GM18526 (cell line): ENCODE results near the gene AP1M2.

Experiments
- POLR2A ChIP-seq: IDR thresholded peaks from 3 replicates; pipeline ENCODE4 v1.6.1; 2011; ENCODE audit not compliant: insufficient read length; ENCODE audit errors: extremely low read depth

AP1M2 gene

GRCh38 chr19:10537668-10538067, 49.4 kb downstream of the AP1M2 start:
- TF ChIP-seq POLR2A: no peak

DNA sequence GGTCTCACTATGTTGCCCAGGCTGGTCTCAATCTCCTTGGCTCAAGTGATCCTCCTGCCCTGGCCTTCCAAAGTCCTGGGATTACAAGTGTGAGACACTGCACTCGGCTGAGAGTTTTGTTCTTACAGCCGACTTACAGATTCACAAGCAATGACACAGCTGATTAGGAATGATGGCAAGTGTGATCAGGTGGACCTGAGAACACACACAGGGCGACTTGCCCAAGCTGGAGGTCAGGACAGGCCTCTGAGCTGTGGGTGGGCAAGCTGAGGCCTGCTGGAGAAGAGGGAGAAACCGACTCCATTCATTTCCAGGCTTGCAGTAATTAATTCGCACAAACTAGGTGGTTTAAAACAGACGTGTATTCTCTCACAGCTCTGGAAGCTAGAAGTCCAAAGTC, 51.5 kb downstream of the AP1M2 start:
- TF ChIP-seq POLR2A: no peak

GRCh38 chr19:10533646-10534386, 53.3 kb downstream of the AP1M2 start:
- no peak for TF ChIP-seq POLR2A

DNA sequence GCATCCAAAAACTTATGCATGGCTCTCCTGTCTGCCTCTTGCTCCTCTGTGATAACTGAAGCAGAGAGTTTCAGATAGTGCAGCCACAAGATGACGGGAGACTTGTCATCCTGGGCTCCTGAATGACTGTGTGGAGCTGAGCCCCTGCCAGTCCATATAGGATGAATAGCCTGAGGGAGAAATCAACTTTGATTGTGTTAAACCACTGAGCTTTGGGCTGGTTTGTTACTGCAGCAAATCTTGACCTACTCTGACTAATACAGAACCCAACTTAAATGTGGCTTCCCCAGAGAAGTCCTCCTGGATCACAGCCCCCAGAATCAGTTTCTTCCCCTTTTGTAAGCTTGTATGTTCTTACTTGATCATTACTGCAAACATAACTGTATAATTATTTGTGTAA, 54.7 kb downstream of the AP1M2 start:
- no peak for TF ChIP-seq POLR2A

GRCh38 chr19:10525636-10526035, 61.5 kb downstream of the AP1M2 start:
- TF ChIP-seq POLR2A: no peak

DNA sequence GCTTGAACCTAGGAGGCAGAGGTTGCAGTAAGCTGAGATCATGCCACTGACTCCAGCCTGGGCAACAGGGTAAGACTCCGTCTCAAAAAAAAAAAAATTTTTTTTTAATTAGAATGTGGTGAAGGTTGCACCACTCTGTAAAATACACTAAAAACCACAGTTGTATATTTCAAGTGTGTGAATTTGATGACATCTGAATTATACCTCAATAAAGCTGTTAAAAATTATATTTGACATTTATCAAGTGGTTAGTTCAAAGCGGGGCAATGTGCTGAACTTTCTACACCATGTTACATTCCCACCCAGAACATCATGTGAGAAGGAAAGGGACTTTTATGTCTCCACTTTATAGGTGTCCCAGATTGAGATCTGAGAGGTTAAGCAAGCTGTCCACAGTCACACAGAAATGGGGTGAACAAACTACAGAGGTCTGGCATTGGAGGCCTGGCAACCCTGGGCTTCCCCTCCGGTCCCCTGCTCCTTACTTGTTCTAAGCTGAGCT, 63.9 kb downstream of the AP1M2 start:
- TF ChIP-seq POLR2A: no peak
